Fibroblast of gingiva (primary cell): Measurements from ENCODE around the gene XXYLT1.
"Not testable (repeated sequence)": the region's sequence is repeated elsewhere in the genome, so short reads cannot be mapped to it uniquely, and the experiment has no call there.

Experiments used
- DNase-seq: peaks from one replicate; pipeline ENCODE4 v3.0.0-alpha.2; 2011; ENCODE audit warnings: low read depth

The XXYLT1 gene

DNA sequence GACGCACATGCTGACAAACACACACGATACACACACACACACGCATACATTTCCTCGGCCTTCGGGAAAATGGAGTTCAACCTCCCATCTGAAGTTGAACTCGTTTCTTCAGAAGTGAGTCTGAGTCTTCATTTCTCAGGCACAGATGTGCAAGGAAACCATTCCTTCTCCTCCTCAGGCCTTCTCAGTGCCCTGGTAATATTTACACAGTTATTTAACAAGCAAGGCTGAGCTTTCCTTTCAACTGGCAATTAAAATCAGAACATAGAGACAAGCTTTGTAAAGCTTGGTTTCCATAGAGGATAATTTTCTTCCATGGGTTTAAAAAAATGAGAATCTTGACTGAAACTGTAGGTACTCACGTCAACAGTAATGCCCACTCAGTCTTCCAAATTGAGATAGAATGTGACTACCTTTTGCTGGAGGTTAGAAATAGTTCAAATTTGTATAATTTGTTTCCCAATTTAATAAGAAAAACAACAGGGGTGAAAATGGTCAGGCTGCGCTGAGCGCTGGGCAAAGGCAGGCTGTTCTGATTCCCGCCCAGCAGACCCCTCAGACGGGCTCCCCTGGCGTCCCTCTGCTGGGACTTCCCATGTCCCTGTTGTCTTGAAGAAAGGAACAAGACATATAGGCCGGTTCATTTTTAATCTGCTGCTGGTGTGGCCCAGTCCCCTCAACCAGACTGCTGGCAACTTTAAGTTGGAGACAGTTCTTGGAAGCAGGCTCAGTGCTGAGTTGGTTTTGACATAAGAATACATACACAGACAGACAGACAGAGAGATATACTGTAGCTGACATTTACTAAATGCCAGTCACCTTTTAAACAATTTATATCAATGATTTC lies 174.3 kb downstream of the XXYLT1 start:
- DNase-seq, result no peak

DNA sequence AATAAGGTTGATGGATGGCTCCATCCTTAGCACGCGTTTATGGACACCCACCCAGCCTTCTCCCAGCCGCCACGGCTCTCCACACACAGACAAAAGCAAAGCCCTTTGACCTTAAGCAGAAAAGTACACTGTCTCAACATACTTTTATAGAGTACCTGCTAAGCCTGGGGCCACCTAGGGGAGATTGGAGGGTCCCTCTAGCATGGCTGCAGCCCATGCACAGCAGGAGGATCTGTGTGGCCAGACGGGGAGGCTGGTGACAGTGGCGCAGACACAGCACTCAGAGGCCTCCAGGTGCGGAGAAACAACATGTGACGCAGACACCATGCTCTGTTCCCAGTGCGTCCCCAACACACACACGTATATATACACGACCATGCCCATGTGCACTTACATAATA lies 174.9 kb downstream of the XXYLT1 start:
- DNase-seq, result no peak

DNA sequence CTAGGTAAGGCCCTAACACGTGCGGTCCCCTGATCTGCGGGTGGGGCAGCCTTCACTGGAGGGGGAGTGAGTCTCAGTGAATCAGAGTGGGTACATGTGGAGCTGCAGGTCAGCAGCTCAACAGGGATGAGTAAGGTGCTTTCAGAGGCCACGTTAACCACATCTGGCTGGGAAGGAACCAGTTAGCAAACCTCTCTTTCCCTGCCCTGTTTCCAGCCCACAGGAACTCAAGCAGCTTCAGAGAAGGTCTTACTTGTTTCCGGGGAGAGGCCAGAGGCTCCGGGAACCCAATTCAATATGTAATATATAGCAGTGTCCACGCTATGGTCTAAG lies 175.3 kb downstream of the XXYLT1 start:
- no peak for DNase-seq

DNA sequence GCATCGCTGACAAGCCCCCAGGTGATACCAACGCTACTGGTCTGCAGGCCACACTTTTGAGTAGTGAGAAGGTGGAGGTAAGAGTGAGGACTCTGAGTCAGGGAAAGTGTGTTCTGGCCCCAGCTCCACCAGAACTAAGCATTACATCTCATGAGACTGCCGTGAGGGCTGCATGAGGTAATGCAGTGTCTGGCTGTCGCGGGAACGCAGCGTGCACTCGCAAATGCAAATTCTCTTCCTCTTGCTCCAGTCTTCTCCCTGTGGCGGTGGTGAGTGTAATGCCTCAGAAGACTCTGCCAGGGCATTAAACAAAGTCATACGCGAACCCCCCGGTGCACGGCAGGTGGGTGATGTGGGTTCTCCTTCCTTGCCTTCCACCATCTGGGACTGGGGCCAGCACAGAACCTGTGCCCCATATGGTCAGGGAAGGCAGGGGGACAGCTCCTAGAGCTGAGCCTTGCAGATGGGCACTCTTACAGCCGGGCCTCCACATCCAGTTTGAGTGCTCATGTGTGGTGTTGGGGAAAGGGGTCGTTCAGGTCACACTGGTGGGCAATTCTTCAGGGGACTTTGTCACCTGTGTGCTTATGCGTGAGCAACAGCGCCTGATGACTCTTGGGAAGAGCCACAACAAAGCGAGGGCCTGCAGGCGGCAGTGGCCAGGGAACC lies 175.8 kb downstream of the XXYLT1 start:
- DNase-seq, result no peak

DNA sequence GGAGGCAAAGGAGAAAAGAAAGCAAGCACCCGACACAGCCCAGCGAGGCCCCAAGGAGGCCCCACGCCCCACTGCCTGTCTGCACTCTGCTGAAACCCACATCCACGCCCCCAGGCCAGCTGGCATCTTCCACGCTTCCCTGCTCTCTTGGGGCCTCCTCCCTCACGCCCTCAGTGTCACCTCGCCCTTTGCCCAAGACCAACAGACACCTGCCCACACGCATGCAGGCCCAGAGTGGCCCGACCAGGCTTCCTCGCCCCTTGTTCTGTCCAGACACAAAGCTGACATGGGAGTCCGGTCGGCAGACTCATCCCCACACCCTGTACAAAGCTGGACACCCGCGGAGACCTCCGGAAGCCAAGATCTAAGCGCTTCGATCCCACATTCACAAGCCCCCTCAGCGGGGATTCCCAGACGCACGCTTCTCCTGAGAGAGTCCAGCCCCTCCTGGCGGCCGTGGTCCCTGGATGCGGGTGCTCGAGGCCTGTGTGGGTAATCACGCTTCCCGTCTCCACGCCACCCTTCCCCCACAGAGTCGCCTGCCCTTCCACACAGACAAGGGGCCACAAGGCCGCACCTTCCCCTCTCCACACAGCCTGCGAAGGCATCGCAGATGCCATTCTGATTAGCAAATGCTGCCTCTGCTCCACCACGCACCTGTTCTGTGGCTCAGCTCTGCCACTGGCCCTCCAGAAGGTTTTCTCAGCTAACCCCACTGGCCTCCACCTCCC lies 176.6 kb downstream of the XXYLT1 start:
- DNase-seq, result no peak

DNA sequence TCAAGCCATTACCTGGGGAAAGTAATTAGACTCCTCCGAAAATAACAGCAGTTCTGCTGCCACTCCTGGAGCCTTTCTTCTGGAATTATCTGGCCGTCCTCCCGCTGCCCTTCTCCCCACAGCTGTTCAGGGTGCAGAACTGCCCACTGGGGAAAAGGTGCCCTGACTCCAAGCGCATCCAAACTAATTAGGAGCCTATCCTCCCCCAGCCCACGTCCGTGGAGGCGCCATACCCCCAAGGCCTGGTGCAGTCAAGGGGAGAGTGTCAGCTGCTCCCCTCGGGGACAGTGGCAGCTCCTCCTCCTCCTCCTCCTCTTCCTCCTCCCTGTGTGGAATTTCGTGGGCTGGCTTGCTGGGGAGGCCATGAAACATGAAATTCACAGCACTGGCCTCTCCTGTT lies 177.2 kb downstream of the XXYLT1 start:
- no peak for DNase-seq

DNA sequence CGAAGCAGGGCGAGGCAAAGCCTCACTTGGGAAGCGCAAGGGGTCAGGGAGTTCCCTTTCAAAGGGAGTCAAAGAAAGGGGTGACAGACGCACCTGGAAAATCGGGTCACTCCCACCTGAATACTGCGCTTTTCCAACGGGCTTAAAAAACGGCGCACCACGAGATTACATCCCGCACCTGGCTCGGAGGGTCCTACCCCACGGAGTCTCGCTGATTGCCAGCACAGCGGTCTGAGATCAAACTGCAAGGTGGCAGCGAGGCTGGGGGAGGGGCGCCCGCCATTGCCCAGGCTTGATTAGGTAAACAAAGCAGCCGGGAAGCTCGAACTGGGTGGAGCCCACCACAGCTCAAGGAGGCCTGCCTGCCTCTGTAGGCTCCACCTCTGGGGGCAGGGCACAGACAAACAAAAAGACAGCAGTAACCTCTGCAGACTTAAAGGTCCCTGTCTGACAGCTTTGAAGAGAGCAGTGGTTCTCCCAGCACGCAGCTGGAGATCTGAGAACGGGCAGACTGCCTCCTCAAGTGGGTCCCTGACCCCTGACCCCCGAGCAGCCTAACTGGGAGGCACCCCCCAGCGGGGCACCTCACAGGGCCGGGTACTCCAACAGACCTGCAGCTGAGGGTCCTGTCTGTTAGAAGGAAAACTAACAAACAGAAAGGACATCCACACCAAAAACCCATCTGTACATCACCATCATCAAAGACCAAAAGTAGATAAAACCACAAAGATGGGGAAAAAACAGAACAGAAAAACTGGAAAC lies 182.9 kb downstream of the XXYLT1 start:
- not testable (repeated sequence) for DNase-seq

DNA sequence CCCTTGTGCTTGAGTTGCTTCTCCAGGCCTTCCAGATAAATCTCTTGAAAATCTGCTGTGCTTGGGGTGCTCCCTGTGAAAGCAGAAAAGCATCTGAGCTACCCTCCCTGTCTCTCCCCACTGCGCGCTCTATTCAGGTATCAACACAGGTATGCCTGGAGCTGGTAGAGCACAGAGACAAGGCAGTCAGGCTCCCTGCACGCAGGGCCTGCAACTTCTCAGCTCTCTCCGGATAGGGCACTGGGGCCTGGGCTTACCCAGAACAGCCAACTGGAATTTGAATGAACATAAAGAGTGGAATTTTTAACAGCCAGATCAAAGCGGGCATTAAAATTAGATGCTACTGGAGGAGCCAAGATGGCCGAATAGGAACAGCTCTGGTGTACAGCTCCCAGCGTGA lies 183.6 kb downstream of the XXYLT1 start:
- DNase-seq, result no peak

DNA sequence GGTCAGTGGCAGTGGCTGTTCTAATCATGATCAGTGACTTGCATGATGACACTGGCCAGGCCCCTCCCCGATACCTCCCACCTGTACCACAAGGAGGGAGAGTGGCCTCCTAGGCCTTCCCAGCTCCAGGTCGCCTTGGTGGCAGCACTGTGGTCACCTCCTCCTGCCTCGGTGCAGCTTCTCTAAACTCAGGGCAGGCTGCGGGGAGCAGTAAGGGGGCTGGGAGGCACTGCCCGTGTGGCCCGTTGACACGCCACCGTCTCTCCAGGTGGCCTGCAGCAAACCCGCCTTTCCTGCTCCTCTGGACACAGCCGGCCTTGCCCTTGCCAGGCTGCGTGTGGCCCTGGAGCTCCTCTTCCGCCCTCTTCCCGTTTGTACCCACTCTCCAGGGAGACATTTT lies 184.1 kb downstream of the XXYLT1 start:
- no peak for DNase-seq

DNA sequence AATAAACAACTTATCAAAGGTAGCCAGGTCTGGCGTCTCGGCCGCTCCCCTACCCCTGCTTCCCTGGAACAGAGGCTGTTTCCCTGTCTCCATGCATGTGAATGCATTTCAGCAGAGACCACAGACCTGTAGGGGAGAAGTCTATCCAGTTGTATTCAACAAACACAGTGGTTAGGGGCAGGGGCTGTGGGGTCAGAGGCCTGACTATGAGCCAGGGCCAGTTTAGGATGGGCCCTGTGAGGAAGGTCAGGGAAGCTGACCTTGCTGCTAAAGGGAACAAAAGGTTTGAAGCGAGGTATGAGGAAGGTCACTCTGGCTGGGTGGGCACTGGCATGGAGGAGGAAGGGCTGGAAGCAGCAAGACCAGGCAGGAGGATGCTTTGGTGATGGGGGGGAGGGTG lies 184.6 kb downstream of the XXYLT1 start:
- no peak for DNase-seq

DNA sequence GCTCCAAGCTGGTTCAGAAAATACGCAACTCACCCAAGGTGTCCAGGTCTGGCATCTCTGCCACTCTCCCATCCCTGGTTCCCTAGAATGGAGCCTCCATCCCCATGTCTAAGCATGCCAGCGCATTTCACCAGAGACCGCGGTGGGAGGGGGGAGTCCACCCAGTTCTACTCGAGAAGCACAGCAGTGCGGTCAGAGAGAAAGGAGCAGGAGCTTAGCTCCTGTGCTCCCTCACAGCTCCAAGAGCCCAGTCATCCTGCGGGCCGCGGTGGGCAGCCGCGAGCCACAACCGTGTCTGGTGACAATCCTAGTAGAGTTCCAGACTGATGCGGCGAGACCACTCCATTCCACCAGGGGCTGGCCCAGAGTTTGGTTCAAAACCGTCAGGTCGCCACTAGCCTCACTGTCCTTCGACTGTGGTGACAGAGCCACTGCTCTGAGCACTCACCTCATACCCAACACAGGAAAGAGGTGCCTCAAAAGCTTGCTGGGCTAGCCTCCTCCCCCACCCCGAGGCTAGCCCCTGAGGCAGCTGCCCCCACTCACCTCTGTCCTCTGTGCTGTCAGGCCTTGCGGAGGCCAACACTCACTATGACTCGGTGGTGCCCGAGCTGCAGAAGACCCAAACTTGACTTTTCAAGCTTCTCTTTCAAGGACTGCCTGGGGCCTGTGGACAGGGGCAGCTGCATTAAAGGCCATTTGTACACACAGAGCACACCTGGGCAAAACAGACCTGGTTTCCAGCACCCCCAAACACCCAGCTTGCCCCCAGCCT lies 185.4 kb downstream of the XXYLT1 start:
- DNase-seq, result no peak

DNA sequence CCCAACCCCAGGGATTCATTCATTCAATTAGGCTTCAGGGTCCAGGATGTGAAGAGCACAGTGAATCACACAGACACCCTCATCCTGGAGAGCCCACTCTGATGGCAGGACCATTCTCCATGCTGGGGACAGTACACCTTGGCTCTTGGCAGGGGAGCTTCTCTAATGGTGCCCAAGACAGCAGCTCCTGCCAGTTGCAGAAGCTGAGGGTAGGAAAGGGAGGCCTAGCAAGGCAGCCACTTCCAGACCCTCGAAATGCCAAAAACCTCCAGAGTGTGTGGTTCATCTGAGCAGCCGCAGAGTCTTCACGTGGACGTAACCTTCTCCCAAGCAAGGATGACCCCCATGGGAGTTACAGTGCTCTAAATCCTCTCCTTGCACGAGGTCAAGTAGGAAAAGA lies 186.2 kb downstream of the XXYLT1 start:
- no peak for DNase-seq

DNA sequence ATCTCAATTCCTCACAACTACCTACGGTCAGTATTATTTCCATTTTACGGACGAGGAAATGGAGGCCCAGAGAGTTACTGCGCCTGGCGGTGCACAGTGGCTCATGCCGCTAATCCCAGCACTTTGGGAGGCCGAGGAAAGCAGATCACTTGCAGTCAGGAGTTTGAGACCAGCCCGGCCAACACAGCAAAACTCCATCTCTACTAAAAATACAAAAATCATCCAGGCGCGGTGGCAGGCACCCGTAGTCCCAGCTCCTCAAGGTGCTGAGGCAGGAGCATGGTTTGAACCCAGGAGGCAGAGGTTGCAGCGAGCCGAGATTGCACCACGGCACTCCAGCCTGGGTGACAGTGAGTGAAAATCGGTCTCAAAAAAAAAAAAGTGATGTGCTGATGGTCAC lies 187.3 kb downstream of the XXYLT1 start:
- no peak for DNase-seq

DNA sequence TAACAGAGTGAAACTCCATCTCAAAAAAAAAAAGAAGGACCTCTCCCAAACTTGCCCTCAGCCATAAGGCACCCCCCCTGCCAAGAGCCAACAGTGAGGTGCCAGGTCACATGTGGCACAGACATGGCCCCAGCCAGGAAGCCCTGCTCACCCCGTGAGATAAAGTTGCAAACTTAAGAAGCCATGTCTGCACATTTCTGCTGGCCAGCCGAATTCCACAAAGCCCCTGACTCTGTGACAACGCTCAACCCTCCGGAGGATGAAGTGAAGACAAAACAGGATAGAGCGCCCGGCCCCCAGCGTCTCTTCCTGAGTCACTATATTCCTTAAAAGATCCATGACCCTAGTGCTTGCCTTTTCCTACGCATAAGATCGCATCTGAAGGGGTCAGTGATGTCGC lies 188.1 kb downstream of the XXYLT1 start:
- no peak for DNase-seq

DNA sequence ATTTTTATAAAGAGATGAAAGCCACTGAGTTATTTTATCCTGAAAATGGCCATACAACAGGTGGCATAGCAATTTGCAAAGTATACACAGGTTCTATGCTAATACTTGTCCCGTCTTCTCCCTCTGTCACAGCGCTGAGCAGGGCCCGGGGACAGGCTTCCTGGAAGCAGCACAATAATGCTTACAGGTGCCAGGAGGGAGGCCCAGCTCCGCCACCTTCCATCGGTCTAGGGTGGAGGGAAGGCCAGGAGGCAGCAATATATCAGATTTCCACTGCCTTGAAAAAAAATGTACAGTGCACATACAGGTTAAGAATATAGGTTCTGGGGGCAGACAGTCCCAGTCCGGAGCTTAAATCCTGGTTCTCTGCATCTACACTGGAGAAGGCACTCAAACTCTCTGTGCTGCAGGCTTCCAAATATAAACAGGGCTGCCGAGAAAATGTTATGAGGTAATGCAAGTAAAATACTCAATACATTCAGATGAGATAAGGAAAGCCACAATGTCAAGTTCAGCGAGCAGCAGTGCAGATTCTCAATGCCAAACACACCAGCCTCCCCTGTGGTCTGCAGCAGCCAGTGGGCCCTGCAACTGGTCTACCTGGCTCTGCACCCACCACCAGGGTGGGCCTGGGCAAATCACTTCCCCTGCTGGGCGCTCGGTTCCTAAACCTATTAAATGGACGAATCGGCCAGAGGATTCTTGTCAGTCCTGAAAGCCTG lies 189.6 kb downstream of the XXYLT1 start:
- DNase-seq, result no peak

DNA sequence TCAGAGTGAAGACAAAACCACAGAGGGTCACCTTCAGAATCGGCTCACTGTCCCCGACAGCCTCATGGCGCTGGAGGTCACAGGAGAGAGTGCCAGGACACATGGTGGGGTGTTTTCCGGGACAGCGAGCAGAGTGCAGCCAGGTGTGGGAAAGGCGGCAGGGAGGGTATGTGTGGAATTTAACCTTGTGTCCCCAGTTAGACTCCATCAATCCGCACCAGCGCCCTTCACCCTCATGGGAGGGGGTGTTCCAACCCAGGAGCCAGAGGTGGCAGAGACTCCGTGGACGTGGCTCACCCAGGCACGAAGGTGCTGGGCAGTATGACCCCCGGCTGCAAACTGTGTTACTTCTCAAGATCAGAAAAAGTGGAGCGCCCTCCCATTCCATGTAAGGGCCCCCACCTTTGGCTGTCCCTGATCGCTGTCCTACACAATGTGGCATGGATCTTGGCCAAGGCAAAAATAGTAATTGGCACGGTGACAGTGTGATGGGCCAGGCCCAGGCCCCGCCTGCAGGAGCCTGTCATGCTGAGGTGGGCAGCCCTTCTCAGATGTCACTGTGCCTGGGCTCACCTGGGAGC lies 190.3 kb downstream of the XXYLT1 start:
- DNase-seq, result no peak

DNA sequence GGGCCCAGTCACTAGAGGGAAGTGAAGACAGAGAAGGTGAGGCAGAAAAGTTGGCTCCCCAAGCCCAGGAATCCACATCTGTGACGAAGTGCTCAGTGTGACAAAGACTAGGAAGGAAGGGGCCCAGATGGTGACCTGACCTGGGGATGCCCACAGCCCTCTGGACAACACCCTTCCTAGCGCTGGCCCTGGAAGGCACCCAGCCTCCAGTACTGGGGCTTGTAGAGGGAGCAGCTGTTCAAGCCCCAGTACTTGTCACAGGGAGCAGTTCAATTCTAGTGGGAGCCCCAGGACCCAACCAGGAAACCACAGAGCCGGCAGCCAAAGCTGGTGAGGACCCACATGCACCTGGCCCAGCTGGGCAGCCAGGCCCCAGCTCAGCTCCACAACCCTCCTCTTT lies 190.8 kb downstream of the XXYLT1 start:
- no peak for DNase-seq

DNA sequence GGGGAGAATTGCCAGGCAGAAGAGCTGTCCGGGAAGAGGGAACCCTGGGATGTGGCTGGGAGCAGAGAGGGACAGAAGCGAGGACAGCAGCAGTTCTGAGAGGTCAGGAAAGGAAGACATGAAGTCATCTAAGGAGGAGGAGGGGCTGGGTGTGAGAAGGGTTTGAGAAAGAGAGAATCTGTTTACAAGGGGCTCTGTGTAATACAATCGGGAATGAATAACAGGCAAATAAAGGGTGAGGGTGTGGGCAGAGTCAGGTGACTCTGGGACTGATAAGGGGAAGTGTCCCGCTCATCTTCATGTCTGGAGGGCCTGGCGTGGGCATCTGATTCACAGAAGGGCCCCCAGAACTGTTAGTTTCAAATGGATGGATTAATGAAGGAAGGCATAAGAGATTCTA lies 191.3 kb downstream of the XXYLT1 start:
- DNase-seq, result no peak

DNA sequence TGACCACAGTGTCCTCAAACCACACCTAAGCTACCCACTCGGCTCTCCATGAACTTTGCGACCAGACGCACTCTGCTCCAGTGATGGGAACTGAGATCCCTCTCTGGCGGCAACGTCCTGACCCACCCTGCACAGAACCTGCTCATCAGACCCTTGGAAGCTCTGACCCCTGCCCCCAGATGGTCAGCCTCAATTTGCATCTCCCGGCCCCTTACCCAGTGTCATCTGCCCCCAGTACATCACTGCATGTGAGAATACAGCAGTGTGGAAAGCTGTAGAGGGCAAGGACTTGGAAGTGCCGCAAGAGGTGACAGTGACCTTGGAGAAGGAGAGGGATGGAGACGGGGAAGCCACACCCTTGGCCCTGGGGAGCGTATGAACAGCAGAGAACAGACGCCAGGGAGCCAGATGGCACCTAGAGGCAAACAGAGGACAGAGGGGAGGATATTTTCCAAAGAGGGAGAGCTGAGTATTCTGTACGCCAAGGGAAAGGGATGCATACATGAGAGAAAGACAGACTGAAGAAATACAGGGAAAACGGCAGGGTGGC lies 192.0 kb downstream of the XXYLT1 start:
- no peak for DNase-seq
